Astrocyte (in vitro differentiated cells and primary cell): Measurements from ENCODE around the gene RNFT2. TPM values are rescaled to one million over a fixed set of nuclear protein-coding genes. Genes with fewer than 3 reads are reported as not detected.

Experiments
- DNase-seq: peaks from one replicate; pipeline ENCODE4 v3.0.0-alpha.2; 2010; ENCODE audit warnings: low read depth
- FAIRE-seq: peaks from 2 replicates; lab custom pipeline; 2011; peaks lifted over from hg19 to GRCh38; lab: Jason Lieb, UNC
- H2AFZ ChIP-seq: 2 replicates; pipeline ENCODE4 v1.6.0; 2012; ENCODE audit warnings: low read depth, low read length, inconsistent platforms
- H3K27ac ChIP-seq: 2 replicates; pipeline ENCODE4 v1.5.1; 2011; ENCODE audit warnings: low read depth, low read length, inconsistent platforms
- H3K27me3 ChIP-seq: 2 replicates; pipeline ENCODE4 v1.6.0; 2011; ENCODE audit warnings: low read length, inconsistent platforms; ENCODE audit not compliant: insufficient read depth
- H3K36me3 ChIP-seq: 2 replicates; pipeline ENCODE4 v1.5.1; 2011; ENCODE audit warnings: low read length, inconsistent platforms; ENCODE audit not compliant: insufficient read depth
- H3K4me1 ChIP-seq: 2 replicates; pipeline ENCODE4 v1.5.1; 2011; ENCODE audit warnings: low read length, inconsistent platforms; ENCODE audit not compliant: insufficient read depth
- H3K4me2 ChIP-seq: 2 replicates; pipeline ENCODE4 v1.6.0; 2012; ENCODE audit warnings: low read length, inconsistent platforms
- H3K4me3 ChIP-seq: 2 replicates; pipeline ENCODE4 v1.5.1; 2011; ENCODE audit warnings: low read depth, mild to moderate bottlenecking, low read length, inconsistent platforms; ENCODE audit not compliant: insufficient read depth
- H3K79me2 ChIP-seq: 2 replicates; pipeline ENCODE4 v1.6.0; 2012; ENCODE audit warnings: mild to moderate bottlenecking, low read length, inconsistent platforms; ENCODE audit not compliant: insufficient read depth
- H3K9ac ChIP-seq: 2 replicates; pipeline ENCODE4 v1.6.0; 2012; ENCODE audit warnings: mild to moderate bottlenecking, low read length, inconsistent platforms
- H3K9me3 ChIP-seq: 2 replicates; pipeline ENCODE4 v1.5.1; 2012; ENCODE audit warnings: low read depth, mild to moderate bottlenecking, low read length, inconsistent platforms; ENCODE audit not compliant: insufficient read depth
- H4K20me1 ChIP-seq: 2 replicates; pipeline ENCODE4 v1.6.0; 2012; ENCODE audit warnings: low read length, inconsistent platforms; ENCODE audit not compliant: insufficient read depth
- H3K27ac Mint-ChIP-seq: one replicate; pipeline ENCODE4 v1.8.0; 2021; ENCODE audit warnings: mild to moderate bottlenecking, mixed read lengths; ENCODE audit not compliant: unreplicated experiment
- H3K27me3 Mint-ChIP-seq: one replicate; pipeline ENCODE4 v1.8.0; 2021; ENCODE audit warnings: low read depth, mixed read lengths; ENCODE audit not compliant: unreplicated experiment
- H3K36me3 Mint-ChIP-seq: one replicate; pipeline ENCODE4 v1.8.0; 2021; ENCODE audit warnings: low read depth, mixed read lengths; ENCODE audit not compliant: unreplicated experiment
- H3K4me1 Mint-ChIP-seq: one replicate; pipeline ENCODE4 v1.8.0; 2021; ENCODE audit warnings: low read depth, mixed read lengths; ENCODE audit not compliant: unreplicated experiment
- H3K4me3 Mint-ChIP-seq: one replicate; pipeline ENCODE4 v1.8.0; 2021; ENCODE audit warnings: mild to moderate bottlenecking, moderate library complexity, mixed read lengths; ENCODE audit not compliant: unreplicated experiment
- H3K9me3 Mint-ChIP-seq: one replicate; pipeline ENCODE4 v1.8.0; 2021; ENCODE audit warnings: mild to moderate bottlenecking, mixed read lengths; ENCODE audit not compliant: unreplicated experiment
- EZH2 ChIP-seq: IDR thresholded peaks from 2 replicates; pipeline ENCODE4 v1.6.1; 2012; ENCODE audit warnings: mild to moderate bottlenecking, low read length, inconsistent platforms; ENCODE audit not compliant: insufficient read depth
- total RNA-seq: library from RNA; stranded (reverse); gene quantifications from 2 replicates; pipeline ENCODE4 v1.2.1, GENCODE V29; 2021
- TF ChIP-seq, protein P1 (sequence below): IDR thresholded peaks from 2 replicates; pipeline ENCODE4 v1.5.1; 2011; ENCODE audit warnings: low read depth, mild to moderate bottlenecking, inconsistent platforms, low read length, moderate library complexity; ENCODE audit not compliant: insufficient read depth

The RNFT2 gene
- total RNA-seq, 1 donor from 2014 or later: 8.9 TPM

DNA sequence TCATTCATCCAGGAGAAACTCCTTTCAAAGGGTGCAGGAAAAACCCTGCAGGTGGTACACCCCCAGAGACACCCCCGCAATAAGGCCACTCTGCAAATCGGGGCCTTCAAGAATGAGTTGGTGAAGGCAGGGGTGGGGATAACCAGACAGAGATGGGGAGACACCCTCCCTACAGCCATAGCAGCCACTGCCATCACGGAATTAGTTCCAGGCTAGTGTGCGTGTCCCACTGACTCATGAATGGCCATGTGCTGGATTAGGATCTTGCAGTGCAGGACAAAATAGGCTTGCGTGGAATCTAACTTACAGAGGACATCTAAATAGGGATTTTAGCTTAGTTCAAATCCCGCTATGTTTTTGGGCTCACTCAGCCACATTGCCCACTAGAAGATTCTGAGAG lies 38.0 kb upstream of the RNFT2 start:
- H3K4me3 Mint-ChIP-seq: no peak overlapping the region
- Histone ChIP-seq H3K4me2 (no peak overlapping the region), H3K4me3 (no peak overlapping the region), H3K36me3 (no peaks in the 10 kb centered on the region), H4K20me1 (no peaks in the 10 kb centered on the region), H3K9me3 (no peaks in the 10 kb centered on the region), H3K27ac (no peak overlapping the region), H3K9ac (no peak overlapping the region), H3K79me2 (no peaks in the 10 kb centered on the region), H3K27me3 (peaks cover 10% of the 10 kb centered on the region), H2AFZ (no peak overlapping the region), H3K4me1 (no peaks in the 10 kb centered on the region)
- H3K4me1 Mint-ChIP-seq: no peaks in the 10 kb centered on the region
- no peak for FAIRE-seq
- H3K36me3 Mint-ChIP-seq: no peaks in the 10 kb centered on the region
- H3K9me3 Mint-ChIP-seq: no peaks in the 10 kb centered on the region
- no peak for DNase-seq
- peaks cover 16% of the 10 kb centered on the region for H3K27me3 Mint-ChIP-seq
- no peak for TF ChIP-seq EZH2
- TF ChIP-seq, protein P1, sequence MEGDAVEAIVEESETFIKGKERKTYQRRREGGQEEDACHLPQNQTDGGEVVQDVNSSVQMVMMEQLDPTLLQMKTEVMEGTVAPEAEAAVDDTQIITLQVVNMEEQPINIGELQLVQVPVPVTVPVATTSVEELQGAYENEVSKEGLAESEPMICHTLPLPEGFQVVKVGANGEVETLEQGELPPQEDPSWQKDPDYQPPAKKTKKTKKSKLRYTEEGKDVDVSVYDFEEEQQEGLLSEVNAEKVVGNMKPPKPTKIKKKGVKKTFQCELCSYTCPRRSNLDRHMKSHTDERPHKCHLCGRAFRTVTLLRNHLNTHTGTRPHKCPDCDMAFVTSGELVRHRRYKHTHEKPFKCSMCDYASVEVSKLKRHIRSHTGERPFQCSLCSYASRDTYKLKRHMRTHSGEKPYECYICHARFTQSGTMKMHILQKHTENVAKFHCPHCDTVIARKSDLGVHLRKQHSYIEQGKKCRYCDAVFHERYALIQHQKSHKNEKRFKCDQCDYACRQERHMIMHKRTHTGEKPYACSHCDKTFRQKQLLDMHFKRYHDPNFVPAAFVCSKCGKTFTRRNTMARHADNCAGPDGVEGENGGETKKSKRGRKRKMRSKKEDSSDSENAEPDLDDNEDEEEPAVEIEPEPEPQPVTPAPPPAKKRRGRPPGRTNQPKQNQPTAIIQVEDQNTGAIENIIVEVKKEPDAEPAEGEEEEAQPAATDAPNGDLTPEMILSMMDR: no peak
- H3K27ac Mint-ChIP-seq: no peak overlapping the region

DNA sequence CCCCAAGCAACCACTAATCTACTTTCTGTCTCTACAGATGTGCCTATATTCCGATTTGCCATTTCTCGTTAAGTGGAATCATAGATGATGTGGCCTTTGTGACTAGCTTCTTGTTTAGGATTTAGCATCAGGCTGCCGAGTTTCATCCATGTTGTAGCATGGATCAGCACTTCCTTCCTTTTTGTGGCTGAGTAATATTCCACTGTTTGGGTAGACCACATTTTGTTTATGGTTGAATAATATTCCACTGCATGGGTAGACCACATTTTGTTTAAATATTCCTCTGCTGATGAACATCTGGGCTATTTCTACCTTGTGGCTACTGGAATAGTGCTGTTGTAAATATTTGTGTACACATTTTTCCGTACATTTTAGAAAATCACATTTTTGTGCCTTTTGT lies 36.7 kb upstream of the RNFT2 start:
- no peak overlapping the region for H2AFZ ChIP-seq
- no peaks in the 10 kb centered on the region for H3K4me1 ChIP-seq
- Mint-ChIP-seq H3K27ac (peak overlapping the region; percentile 50), H3K27me3 (peaks cover 6% of the 10 kb centered on the region), H3K36me3 (no peaks in the 10 kb centered on the region), H3K4me1 (no peaks in the 10 kb centered on the region), H3K4me3 (no peak overlapping the region), H3K9me3 (no peaks in the 10 kb centered on the region)
- no peaks in the 10 kb centered on the region for H3K9me3 ChIP-seq
- FAIRE-seq: no peak
- H3K27me3 ChIP-seq: peaks cover 2% of the 10 kb centered on the region
- no peak overlapping the region for H3K4me2 ChIP-seq
- TF ChIP-seq EZH2: no peak
- TF ChIP-seq, protein P1: no peak
- no peaks in the 10 kb centered on the region for H3K79me2 ChIP-seq
- no peak for DNase-seq
- H4K20me1 ChIP-seq: no peaks in the 10 kb centered on the region
- H3K36me3 ChIP-seq: no peaks in the 10 kb centered on the region
- H3K27ac ChIP-seq: no peak overlapping the region
- H3K4me3 ChIP-seq: no peak overlapping the region
- no peak overlapping the region for H3K9ac ChIP-seq

DNA sequence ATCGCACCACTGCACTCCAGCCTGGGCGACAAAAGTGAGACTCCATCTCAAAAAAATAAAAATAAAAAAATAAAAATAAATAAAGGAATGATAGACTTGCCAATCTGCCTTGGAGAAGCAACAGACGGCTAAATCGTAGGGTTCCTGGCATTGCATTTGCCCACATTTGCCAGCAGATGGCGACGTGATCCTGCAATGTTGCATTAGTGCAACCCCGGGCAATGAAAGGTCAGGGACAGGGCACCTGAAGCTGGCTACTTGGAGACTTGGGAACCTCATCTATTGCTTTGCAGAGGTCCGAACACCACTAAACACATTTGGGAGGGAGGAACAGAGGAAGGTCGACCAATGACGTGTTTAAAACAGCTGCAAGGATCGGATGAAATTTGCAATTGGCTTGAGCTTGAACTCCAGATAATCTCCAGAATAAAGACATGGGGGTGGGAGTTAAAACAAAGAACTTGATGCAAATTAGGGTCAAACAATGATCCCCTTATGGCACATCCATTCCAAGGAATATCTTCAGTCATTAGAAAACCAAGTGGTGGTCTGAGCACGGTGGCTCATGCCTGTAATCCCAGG lies 34.8 kb upstream of the RNFT2 start:
- H3K36me3 ChIP-seq: no peaks in the 10 kb centered on the region
- no peaks in the 10 kb centered on the region for H3K4me1 ChIP-seq
- H4K20me1 ChIP-seq: no peaks in the 10 kb centered on the region
- H3K9me3 ChIP-seq: no peaks in the 10 kb centered on the region
- H3K79me2 ChIP-seq: no peaks in the 10 kb centered on the region
- no peak overlapping the region for H3K9ac ChIP-seq
- Mint-ChIP-seq H3K9me3 (no peaks in the 10 kb centered on the region), H3K36me3 (no peaks in the 10 kb centered on the region), H3K27ac (no peak overlapping the region), H3K4me3 (no peak overlapping the region), H3K27me3 (peaks cover 2% of the 10 kb centered on the region), H3K4me1 (no peaks in the 10 kb centered on the region)
- no peak overlapping the region for H2AFZ ChIP-seq
- no peak overlapping the region for H3K4me2 ChIP-seq
- TF ChIP-seq, protein P1: peak; percentile 97
- TF ChIP-seq EZH2: no peak
- H3K4me3 ChIP-seq: no peak overlapping the region
- peak; percentile 24 for DNase-seq
- no peak for FAIRE-seq
- H3K27me3 ChIP-seq: peaks cover under 1% of the 10 kb centered on the region
- no peak overlapping the region for H3K27ac ChIP-seq
